SIG-M5 (cell line): ENCODE measurements around the gene C5orf63.
"Not testable (repeated sequence)": the region's sequence is repeated elsewhere in the genome, so short reads cannot be mapped to it uniquely, and the experiment has no call there.

ENCODE experiments used
- DNase-seq: peaks from one replicate; lab custom pipeline; 2025; lab: John Stamatoyannopoulos, UW

C5orf63 gene

DNA sequence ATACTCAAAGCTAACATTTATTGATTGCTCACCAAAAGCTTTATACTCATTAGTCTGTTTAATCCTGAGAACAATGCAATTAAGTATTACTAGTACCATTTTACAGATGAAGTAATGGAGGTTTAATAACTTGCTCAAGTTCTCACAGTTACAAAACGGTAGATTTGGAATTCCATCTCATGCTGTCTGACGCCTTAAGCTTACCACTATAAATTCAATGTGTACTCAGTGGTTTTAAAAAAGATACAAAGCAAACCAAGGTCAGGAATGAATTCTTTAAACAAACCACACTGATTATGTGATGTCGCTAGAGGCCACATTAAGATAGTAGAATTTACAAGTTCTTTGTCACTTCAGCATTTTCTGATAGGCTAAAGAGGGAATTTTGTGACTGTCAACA, 1.2 kb upstream of the C5orf63 start:
- no peak for DNase-seq

GRCh38 chr5:127070243-127070642, 3.1 kb downstream of the C5orf63 start:
- DNase-seq: no peak

DNA sequence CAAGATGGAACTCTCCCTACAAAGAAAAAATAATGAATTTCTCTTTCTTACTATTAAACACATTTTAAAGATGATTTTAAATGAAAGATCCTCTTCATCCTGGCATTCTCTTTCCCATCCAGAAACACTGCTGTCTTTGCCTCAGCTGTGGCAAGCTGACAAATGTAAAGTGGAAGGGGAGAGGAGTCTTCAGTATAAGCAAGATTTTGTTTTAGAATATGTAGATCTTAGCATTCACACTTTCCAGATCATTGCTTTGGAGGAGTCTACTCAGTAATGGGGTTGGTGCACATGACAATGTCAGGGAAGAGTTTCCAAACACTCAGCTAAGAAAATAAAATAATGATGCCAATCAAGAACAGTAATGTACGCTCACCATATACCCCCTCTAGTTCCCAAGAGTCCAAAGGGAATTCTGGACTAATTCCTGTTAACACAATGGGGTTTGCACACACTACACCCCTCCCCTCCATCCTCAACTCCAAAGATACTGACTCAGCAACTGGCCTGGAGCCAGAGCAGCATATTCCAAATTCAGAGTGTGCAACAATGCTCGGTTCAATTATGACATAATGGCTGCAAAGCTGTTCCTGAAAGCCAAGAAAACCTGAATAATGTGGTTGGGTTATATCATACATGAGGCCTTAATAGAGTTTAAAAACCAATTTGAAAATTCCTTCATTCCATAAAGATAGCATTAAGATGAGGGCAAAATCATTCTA, 4.6 kb downstream of the C5orf63 start:
- DNase-seq: no peak

DNA sequence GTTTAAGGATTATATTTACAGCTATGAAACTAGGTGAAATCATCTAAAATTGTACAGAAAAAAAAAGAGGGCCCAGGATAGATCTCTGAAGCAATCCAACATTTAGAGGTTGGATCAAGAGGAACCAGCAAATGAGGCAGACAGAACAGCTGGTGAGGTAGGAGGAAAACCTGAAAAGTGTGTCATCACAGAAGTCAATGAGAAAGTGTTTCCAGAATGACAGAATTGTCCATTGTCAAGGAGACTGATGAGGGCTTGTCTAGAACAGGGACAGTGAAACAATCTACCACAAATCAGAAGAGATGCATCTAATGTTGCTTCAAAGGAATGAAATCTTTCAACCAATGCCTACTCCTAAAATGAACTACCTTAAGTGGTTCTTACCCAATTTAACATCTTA, 6.6 kb downstream of the C5orf63 start:
- DNase-seq: no peak

DNA sequence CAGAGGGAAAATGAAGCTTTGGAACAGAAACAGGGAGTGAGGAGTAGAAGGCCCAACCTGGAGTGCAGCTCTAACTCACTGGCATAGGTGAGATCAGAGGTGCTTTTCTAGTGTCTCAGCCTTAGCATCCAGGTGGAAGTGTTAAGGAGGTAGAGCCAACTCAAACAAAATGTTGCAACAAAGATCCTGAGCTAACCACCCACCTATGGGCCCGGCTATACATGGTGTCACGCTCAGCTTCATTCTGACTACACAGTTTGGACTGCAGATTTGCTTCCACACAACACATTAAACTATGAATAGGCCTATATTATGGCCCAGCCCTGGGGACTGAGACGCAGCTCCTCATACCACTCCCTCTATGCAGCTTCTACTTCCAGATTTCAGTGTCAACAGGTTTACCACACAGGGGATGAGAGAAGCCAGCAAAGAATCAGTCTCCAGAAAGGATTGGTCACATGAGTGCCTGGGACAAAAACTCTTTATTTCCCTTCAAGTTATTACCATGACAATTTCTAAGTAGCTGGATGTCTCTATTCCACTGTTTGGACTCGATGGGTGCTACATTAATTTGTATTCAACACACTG, 9.0 kb downstream of the C5orf63 start:
- DNase-seq: no peak

- no peak for DNase-seq
Measured at GRCh38 chr5:127063257-127063913, 9.9 kb downstream of the C5orf63 start.

DNA sequence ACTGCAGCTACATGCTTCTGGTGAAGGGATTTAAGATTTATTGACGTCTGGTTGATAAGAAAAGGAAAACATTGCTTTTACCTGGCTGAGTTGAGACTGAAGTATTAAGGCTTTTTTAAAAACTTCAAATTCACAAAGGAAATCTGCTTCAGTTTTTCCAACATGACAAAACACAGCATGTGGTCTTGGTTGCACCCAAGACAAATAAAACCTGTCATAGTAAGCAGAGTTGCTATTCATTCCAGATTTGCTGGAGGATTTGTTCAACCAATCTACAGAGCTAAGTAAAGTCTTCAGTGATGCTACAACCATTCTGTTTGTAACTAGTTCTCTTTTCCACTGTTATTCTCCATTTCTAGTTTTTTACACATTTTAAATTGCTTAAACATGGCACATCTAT, 11.3 kb downstream of the C5orf63 start:
- DNase-seq: no peak

- DNase-seq: no peak
Measured at GRCh38 chr5:127061537-127061936, 11.8 kb downstream of the C5orf63 start.

DNA sequence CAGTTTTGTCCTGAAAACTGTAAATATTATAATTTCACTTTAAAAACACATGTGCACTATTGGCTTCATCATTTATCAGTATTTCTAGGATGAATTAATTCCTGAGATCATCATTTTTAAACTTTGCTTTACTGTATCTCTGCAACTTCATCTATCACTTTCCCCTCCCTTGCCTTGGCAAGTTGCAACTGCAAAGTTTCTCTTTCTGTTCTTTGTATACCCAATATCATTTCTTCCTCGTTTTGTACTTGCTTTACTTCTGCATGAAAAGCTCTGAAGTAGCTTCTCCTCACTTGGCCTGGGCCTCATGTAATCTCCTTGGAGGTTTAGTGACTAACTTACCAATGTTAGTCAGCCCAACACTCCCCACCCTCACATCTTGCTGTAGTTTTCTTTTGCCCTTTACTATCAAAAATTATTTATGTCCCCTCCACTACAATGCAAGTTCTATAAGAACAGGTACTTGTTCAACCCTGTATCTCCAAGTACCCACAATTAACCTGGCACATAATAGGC, 12.8 kb downstream of the C5orf63 start:
- no peak for DNase-seq

DNA sequence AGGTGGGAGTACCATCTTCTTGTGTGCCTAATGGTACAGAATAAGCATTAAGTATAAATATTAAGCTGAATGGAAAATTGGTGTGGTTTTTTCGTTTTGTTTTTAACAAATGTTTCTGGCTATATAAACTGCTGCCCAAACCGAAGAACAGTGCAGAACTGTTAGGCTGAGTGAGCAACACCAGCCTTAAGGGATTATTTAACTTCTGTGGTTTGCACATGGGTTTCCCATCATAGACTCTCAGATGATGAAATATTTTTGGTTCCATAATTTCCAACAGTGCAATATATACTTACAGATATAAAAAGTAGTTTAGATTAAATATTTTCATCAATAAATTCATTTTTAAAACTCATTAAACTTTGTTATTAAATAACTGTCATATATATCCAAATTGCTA, 16.4 kb downstream of the C5orf63 start:
- DNase-seq: no peak

DNA sequence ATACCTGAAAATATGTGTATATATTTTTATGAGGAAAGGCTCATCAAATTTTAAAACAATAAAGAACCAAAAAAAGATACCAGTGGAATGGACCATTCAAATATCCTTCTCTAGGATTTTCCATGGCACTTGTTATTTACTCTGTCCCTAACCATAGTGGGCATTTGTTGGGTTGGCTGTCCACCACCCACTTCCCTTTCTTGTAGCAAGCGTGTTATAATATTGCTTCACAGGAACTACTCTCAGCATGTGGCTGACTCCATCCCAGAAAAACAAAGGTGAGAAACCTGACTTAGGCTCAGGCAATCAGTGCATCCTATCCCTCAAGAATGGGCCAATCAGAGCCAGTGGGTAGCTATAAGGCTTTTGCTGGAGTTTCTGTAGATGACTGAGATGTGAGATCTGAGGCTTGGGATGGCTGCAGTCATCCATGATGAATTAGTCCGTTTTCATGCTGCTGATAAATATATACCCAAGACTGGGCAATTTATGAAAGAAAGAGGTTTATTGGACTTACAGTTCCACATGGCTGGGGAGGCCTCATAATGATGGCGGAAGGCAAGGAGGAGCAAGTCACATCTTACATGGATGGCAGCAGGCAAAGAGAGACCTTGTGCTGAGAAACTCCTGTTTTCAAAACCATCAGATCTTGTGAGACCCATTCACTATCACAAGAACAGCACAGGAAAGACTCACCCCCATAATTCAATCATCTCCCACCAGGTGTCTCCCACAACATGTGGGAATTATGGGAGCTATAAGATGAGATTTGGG, 17.2 kb downstream of the C5orf63 start:
- DNase-seq: no peak

- DNase-seq: not testable (repeated sequence)
Measured at GRCh38 chr5:127053551-127053950, 19.8 kb downstream of the C5orf63 start.

DNA sequence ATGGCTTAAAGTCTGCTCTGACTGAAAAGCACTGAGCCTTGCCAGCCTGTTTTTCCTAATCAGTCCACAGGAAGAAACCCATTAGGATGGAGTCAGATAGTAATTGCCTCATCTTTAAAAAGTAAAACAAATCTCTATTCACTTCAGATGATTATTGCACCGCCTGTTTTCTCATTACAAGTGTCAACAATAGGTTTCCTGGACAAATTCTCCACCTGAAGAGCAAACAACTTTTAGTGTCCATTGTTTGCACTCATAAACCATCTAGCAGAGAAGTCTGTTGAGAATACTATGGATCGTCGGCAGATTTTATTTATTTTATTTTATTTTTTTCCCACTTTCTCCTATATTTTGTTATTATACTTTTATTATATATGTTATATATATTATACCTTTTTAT, 20.3 kb downstream of the C5orf63 start:
- DNase-seq: no peak

DNA sequence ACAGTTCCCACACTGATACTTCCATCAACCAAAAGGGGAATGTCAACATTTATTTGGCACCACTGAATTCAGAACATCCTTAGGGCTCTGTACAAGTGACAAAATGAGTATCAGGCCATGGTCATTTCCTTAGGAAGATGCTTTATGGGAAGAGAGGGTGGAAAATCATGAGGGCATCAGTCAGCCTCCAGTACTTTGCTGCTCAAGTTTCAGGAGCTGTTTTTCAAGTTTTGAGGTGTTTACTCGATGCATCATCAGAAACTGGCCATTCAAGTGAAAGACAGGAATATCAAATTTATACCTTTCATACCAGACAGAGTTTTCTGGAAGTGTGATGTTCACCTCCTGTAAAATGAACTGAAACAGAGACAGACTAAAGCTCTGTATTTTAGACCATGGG, 21.7 kb downstream of the C5orf63 start:
- DNase-seq: no peak

DNA sequence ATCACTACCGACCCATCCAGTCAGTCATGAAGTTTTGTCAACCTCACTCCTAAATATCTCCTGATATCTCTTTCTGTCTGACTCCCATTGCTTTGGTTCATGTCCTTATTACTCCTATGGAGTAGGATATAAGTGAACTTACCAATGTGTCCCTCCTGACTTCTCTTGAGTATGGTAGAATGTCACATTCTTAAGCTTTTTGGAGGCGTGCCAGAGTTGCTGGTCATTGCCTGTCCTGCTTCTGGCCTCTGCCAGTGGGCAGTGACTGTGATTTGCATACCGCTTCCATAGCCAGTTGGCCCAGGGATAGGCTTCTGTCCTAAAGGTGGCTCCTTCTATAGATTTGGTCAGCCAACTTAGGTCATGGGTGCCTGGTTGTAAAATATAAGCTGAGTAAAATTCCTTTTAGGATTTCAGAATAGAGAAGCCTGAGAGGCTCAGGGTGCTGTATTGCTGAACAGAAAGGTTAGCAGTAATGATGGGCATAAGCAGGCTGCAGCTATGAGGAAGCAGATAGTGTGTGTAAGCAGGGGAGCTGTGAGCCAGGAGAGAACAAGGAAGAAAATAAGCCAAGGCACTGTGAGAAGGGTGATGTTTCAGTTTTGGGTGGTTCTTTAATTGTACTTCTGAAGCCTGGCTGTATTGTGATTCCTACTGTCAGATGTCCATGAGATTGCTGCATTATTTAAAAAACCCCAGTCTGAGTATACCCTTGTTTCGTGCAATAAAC, 26.8 kb downstream of the C5orf63 start:
- no peak for DNase-seq

- DNase-seq: no peak
Measured at GRCh38 chr5:127042593-127042992, 30.7 kb downstream of the C5orf63 start.

- no peak for DNase-seq
Measured at GRCh38 chr5:127041571-127041970, 31.7 kb downstream of the C5orf63 start.

GRCh38 chr5:127040796-127041520, 32.3 kb downstream of the C5orf63 start:
- DNase-seq: no peak

- DNase-seq: no peak
Measured at GRCh38 chr5:127038550-127038949, 34.8 kb downstream of the C5orf63 start.

GRCh38 chr5:127031863-127032232, 41.5 kb downstream of the C5orf63 start:
- DNase-seq: no peak
